ENCODE results near the gene IL20RB.
"Not testable (repeated sequence)": the region's sequence is repeated elsewhere in the genome, so short reads cannot be mapped to it uniquely, and the experiment has no call there.

The IL20RB gene

GRCh38 chr3:136947477-136947876 lies 10.3 kb upstream of the IL20RB start:
- FAIRE-seq: no peak

DNA sequence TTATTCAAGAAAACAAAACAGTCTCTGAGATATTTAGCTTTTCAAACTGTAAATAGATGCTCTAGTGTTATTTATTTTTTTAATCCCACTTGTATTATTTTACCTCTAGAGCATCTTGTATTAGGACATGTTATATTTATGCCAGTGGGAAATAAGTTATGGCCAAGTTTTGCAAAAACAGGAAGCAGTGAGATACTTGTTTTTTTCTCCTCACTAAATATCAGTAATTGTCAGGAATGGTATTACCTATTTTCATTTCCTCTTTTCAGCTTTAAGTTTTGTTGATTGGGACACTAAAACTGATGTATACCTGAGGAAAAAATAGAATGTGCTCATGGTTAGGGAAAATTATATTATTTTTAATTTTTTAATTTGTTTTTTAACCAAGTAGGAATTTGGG lies 8.6 kb upstream of the IL20RB start:
- FAIRE-seq: peak; percentile 43

DNA sequence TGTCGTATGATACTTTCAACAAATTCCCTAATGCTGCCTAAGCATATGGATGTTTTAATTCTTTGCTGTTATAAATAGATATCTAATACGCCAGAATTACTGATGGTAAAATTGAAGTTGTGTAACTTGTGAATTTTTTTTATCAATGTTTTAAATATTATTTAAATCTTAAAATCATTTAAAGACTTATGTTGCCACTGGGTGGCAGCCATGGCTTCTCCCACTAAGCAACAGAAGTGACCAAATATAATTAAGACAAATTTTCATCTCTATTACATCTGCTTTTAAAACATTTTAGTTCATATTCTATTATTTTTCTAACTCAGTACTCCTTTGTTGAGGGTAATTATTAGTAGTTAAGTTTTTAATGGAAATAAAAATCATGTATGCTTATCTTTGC lies 8.1 kb upstream of the IL20RB start:
- no peak for FAIRE-seq

GRCh38 chr3:136950623-136951022 lies 7.2 kb upstream of the IL20RB start:
- no peak for FAIRE-seq

GRCh38 chr3:136952292-136952691 lies 5.5 kb upstream of the IL20RB start:
- no peak for FAIRE-seq

DNA sequence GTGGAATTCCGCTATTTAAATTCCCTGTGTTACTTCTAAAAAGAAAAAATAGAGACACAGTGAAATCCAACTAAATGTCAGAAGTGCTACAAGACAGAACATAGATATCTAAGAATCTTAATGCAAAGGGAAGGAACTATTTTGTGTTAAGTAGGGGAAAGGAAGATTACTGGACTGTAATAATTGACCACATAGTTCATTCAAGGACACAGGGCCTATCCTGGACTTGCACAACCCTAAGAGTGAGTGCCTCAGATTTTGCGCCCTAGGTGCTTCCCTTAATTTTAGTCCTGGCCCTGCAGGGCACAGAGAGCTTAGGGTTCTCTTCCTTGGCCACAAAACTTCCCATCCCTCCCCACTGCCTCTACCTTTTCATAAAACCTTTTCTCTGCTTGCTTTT lies 3.5 kb upstream of the IL20RB start:
- no peak for FAIRE-seq

- no peak for FAIRE-seq
These were observed 2.6 kb upstream of the IL20RB start for GRCh38 chr3:136954980-136955780.

DNA sequence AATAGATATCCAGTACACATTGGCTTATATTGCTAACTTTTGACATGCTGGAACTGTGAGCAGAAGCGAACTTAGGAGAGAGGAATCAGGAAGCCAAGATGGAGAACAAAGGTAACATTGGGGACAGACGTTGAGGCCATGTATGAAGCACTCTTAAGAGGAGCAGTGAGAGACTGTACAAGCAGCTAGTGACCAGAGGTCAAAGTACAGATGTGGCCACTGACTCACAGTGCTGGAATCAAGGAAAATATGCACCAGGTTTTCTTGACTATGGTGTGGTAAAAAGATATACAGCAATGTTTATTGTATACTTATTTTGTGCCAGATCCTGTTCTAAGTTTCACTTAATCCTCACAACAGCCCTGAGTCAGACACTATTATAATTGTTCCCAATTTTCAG lies 2.0 kb upstream of the IL20RB start:
- FAIRE-seq: no peak

DNA sequence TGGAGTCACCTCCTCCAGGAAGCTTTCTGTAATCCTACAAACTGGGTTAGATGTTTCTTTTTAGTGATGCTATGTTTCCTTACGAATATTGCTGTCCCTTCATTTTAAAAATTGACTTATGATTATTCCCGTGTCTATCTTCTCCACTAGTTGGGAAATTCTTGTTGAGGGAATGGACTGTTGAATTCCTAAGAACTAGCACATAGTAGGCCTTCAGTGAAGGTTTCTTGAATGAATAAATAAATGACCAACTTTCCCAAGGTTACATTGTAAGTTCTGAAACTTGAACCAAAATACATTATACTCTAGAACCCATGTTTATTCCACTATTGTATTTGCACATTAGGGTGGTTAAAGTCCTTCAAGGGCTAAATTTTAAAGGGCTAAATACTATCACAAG lies 812 bp upstream of the IL20RB start:
- FAIRE-seq: no peak

DNA sequence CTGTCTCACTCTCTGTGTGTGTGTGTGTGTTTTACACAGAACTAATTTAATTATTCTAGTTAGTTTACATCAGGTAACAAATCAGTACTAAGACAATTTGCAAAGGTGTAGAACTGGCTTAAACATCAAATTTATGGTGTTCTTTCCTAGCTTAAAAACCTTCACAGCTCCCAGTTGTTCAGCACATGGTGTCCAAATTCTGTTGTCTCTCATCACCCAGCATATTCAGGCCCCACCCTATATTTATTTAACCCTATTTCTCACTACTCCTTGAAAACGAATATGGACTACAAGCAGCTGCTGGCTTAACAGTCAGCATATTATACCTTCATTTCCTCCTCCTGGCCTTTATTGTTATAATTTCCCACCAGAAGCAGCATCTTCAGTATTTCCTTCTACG lies 1.2 kb downstream of the IL20RB start:
- FAIRE-seq: no peak

DNA sequence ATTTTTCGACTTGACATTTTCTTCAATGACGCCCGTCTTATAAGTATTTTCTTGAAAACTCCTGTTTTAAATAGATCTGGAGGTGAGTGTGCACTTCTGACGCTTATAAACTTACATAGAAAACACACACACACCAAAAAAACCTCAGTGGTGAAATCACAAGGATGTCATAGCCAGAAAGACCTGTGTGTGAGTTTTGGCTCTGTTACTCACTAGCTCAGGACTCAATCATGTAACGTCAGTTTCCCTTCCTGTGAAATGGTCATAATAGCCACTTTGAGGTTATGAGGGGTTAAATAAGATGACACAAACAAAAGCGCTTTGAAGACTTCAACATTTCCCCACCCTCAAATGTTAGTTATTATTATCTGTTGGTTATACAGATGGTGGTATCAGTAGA lies 1.8 kb downstream of the IL20RB start:
- no peak for FAIRE-seq

DNA sequence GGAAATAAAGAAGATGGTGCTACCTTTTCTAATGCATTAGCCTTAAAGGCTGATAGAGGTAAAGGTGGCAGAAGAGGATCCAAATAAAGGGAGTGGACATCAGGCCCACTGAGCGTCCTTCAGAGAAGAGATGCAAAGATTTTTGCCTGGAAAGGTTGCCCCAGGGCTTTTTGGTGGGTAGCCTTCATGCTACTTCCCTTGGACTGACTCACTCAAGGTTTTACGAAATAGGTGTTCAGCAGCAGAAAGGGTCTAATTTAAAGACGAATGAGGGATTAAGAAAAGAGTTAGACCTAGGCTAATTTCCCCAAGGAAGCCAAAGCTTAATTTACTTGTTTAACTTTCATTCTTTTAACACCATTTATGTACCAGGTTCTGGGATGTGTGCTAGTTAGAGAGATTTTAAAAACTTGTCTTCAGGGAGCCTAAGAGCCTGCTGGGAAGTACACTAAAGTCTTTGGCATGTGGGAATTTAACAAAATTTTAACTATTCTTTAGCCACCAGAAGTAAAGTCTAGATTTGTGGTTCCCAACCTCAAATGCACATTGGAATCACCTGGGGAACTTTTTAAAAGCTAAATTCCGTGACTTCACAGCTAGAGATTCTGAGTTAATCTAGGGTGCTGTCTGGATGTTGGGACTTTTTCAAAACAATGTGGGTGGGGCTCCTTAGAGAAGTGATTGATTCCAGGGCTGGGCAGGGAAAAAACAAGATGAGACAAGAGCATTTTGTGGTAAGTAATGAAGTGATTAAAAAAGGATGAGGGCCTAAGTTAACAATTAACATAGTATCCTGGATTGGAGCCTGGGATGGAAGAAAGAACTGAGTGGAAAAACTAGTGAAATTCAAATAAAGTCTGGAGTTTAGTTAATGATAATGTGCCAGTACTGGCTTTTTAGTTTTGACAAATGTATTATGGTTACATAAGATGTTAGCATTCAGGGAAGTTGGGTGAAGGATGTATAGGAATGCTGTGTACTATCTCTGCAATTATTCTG lies 3.4 kb downstream of the IL20RB start:
- FAIRE-seq: no peak

DNA sequence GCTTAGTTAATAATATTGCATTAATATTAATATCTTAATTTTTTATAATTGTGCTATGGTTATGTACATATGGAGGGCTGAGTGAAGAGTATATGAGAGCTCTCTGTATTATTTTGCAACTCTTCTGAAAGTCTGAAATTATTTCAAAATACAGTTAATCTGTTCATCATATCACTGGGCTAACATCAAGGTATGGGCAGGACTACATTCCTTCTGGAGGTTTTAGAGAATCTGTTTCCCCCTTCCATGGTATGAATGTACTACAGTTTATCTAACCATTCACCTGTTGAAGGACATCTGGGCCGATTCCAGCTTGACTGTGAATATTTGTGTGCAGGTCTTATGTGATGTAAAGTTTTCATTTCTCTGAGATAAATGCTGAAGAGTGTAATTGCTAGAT lies 5.1 kb downstream of the IL20RB start:
- FAIRE-seq: no peak

GRCh38 chr3:136969539-136969938 lies 11.8 kb downstream of the IL20RB start:
- FAIRE-seq: not testable (repeated sequence)

- no peak for FAIRE-seq
These were observed 15.6 kb downstream of the IL20RB start for GRCh38 chr3:136973352-136973751.

DNA sequence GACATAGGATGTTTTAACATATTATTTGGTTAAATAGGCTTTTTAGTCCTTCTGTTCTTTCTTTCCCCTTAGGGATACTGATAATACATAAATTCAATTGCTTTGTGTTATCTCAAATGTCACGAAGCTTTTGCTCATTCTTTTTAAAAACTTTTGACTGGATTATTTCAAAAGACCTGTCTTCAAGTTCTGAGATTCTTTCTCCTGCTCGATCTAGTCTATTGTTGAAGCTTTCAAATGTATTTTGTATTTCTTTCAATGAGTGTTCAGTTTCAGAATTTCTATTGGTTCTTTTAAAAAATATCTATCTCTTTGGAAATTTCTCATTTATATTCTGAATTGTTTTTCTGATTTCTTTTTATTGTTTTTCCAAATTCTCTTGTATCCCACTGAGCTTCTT lies 16.9 kb downstream of the IL20RB start:
- peak; percentile 57 for FAIRE-seq

DNA sequence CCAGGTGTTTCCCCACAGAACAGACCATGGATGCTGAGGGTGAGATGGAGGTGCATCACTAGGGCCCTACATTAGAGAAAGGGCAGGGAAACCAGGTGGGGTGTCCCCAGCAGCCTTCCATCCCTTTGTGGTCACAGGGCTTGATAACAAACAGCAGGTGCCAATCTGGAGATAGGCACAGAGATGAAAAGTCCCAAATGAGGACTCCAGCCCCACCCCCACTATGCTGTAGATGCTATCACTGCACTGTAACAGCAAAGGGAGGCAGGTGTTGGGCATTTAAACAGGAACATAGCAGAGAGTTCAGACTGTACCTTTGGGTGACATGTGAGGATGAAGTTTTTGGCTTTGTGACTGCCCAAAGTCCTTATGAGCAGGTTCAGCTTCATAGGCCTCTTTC lies 21.4 kb downstream of the IL20RB start:
- FAIRE-seq: no peak

DNA sequence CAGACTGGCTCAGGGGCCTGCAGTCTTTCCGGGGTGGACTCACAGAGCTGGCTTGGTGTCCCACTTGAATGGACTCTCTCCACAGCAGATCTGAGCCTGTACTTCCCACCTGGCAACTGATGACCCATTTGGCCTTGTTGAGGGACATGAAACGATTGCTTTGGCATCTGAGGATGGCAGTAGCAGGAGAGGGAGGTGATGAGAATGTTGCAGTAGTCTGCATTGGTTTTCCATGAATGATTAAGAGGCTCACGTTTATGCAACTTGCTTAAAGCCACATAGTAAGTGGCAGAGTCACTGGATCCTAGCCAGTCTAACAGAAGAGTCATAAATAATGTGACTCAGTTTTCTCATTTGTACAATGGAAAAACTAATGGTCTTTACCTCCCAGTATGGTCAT lies 21.9 kb downstream of the IL20RB start:
- FAIRE-seq: no peak

DNA sequence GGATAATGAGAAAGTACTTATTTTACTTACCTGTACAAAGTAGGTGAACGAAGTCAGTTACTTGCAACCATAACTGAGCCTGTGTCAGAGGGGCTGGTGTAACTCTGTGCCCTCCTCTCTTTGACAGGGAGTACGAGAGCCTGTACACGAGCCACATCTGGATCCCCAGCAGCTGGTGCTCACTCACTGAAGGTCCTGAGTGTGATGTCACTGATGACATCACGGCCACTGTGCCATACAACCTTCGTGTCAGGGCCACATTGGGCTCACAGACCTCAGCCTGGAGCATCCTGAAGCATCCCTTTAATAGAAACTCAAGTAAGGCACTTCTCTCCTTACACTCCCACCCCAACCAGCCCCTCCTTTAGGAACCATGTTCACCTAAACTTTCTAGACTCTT lies 24.2 kb downstream of the IL20RB start:
- no peak for FAIRE-seq

DNA sequence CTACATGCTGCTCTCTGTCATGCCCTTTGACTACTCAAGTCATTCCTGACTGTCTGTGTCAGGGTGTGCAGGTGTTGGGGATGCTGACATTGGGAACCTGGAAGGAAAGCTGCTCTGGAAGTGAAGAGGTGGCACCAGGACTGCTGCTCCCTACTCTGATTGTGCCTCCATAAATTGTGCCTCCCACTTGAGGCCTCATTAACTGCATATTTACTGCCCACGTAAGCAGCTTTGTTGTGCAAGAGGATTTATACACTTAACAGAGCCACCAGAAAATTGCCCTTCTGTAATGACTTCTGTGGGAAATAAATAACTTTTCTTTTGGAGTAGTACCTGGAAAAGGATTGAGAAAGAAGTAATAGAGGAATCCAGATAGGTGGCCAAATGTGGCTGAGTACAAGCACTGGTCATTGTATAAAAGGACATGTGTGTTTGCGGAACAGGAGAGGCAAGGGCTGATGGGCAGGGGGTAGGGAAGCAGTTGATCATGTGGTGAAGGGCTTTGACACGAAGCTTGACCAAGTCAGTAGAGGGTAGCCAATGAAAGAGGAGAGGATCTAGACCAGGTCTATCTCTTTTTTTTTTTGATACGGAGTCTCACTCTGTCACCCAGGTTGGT lies 24.8 kb downstream of the IL20RB start:
- FAIRE-seq: no peak

DNA sequence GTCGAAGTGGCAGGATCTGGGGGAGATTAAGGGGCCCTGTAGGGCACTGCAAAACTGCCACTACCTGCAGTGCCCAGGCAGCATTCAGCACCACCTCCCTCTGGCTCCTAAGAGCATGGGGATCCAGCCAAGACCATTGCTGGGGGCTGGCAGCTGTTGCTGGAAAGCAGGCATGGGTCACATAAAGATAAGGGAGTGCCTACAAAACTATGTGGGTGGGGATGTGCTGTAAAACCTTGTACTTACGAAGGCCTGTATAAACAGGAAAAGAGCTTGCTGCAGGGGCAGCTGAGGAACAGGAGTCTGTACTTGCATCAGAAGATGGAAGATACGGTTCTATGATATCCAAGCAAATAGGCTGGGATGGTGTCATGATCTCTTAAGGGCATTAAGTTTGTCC lies 27.1 kb downstream of the IL20RB start:
- no peak for FAIRE-seq

DNA sequence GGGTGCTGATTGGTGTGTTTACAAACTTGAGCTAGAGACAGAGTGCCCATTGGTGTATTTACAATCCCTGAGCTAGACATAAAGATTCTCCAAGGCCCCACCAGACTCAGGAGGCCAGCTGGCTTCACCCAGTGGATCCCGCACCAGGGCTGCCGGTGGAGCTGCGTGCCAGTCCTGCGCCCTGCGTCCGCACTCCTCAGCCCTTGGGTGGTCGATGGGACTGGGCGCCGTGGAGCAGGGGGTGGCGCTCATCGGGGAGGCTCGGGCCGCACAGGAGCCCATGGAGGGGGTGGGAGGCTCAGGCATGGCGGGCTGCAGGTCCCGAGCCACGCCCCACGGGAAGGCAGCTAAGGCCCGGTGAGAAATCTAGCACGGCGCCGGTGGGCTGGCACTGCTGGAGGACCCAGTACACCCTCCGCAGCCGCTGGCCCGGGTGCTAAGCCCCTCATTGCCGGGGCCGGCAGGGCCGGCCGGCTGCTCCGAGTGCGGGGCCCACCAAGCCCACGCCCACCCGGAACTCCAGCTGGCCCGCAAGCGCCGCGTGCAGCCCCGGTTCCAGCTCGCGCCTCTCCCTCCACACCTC lies 29.7 kb downstream of the IL20RB start:
- not testable (repeated sequence) for FAIRE-seq

- no peak for FAIRE-seq
These were observed 30.9 kb downstream of the IL20RB start for GRCh38 chr3:136988651-136989050.

Measured in endometrium (tissue), 2 donors.